HG03045 (cell line): ENCODE results near the gene LRP1B.

Experiments used
- ATAC-seq: cut with Tn5 transposase; IDR thresholded peaks from one replicate; pipeline ENCODE4 v1.9.1; 2021; ENCODE audit warnings: mild to moderate bottlenecking, moderate library complexity; ENCODE audit not compliant: unreplicated experiment

LRP1B gene

DNA sequence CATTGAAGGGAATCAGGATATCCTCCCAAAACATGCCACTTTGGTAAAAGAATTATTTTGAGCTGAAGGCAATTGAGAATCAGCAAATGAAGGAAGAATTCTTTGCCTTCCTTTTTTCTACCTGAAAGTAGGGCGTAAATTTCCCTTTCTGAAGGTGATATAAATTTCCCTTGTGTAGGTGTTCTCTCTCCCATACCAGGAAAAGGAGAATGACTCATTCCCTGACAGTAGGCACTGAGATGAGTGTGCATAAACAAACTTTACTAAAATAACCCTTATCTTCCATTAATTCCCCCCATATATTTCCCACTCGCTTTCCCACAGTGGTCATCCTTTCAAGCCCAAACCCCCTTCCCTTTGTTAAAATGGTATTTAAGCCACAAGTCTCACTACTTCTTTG is 1339.0 kb downstream of the LRP1B start:
- ATAC-seq: no peak

DNA sequence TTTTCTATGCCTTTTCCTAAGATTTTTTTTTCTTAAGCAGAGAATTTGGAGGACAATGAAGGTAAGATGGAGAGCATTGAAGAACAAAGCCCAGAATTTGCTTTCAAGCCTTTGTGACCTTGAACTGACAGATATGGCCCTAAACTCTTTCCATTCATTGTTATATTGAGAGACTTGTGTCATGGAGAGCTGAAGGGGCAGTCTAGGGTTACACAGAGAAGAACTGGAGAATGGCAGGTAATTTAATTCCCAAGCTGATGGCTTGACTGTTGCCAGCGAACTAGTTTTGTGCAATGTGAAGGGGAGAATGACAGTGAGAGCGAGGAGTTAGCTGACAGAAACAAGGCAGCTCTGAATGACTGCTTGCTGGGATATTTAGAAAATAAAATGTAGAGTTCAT is 1344.2 kb downstream of the LRP1B start:
- ATAC-seq: no peak

DNA sequence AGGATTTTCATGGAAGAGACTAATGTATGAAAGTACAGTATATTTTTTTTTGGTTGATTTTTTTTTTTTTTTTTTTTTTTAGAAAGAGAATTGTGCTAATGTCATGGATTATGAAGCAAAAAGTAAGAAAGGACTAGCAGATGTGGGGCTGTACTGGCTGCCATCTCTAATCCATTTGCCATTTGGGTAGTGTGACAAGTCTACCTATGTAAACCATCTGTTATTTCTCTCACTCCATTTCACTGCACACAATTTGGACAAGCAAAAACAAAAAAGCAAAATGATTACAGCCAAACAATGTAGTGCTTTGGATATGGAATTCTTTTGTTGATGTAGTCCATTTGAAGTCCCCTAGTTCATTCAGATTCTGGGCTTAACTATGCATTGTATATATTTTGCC is 1355.4 kb downstream of the LRP1B start:
- no peak for ATAC-seq

DNA sequence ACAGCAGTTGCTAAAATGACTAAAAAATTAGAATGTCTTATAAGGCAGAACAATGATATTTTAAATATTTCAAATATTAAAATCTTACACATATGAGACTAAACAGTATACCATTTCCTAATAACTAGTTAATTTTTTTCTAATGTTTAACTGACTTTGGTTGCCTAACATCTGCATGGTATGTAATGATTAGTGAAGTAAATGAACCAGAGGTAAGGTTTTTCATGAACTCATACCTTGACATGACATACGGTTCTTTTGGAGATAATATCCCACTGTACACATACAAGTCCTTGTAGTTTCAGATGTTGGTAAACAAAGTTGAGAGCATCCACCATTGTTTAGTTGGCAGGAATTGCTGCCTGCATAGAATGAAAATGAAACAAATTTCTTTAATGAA is 1360.2 kb downstream of the LRP1B start:
- no peak for ATAC-seq

DNA sequence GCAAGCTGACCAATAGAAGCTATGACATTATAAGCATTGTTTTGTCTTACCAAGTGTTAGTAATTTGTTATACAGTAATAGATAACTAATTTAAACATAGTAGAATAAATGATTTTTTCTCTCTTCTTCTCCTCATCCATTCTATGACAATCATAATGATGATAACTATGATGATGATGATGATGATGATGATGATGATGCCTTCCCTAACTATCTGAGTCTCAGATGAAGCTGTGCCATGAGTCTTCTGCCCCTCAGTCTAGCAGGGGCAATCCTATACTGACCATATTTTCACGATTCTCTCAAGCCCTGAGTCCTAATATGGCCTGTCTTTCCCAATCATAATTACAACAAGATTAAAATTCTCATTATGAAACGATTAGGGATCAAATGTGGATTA is 1369.0 kb downstream of the LRP1B start:
- ATAC-seq: no peak

DNA sequence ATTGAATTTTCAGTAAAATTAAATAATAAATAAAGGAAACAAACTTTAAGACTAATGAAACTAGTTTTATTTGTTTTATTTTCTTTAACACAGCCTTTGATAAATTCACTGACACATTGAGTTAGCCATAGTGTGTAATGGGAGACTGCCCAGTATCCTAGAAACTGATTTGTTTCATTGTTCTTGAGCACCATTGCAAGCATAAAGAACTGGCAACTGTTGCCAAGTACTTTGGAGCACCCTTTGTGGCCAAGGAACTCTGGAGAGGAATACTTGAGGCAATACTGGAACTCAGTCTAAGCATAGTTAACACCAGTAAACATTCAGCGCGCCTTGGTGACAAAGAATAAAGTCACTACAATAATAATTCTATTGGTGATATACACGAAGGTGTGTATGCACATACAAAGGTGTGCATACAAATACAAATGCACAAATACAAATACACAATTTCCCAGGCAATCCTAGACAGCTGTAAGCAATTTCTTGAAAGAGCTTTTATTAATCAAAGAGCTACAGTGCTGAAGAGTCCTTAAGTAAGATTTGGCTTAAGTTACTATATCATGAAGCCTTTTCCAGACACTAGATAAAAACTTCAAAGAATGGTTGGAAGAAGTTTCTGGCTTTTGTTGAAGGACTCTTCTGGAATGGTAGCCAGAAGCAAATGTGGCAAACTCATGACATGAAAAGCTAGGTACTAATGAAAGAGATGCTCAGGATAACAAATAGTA is 1371.2 kb downstream of the LRP1B start:
- no peak for ATAC-seq

DNA sequence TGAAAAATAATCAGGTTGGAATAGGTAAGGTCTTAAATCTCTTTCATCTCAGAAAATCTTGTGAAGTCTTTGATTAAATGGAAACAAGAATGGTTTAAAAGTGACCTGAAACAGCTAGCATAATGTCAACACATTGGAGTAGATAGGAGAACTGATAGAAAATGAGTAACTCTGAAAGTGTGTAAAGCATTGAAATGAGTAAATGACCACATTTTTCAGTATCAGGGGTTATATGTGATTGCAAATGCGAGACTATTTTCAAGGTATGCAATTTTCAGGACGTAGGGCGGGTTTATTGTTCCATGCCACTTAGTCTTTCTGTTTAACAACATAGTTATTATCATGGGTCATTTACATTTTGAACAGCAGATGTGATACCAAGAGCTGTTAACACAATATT is 1383.2 kb downstream of the LRP1B start:
- peak; percentile 85 for ATAC-seq

DNA sequence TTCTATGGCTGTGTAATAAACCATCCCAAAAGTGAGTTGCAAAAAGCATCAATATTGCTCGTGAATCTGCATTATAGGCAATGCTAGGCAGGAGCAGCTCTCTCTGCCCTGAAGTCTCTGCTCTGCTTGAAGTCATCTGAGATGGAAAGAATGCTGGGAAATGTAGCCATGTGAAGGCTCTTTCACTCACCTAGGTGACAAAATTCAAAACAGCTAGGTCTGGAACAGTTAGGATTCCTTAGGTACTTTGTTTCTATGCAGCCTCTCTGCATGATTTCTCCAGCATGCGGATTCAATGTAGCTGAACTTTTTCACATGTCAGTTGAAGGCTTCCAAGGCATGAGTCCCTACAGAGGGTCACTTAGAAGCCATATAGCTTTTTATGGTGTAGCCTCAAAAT is 1383.7 kb downstream of the LRP1B start:
- peak; percentile 13 for ATAC-seq

DNA sequence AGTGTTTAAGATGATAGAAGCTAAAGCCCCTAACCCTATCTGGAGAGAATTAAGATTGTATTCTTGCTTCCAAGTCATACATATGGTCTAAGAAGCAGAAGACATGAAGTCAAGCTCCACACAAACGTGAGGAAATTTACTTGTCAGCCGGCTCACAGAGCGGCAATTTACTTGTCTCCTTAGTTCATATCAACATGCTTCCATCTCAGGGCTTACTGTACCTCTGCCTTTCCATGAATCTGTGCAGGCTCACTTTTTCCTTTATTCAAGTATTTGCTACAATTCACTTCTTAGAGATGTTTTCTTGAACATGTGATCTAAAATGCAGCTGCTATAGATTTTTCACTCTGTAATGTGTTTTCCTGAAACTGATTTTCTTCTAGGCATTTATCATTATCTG is 1386.4 kb downstream of the LRP1B start:
- ATAC-seq: no peak

DNA sequence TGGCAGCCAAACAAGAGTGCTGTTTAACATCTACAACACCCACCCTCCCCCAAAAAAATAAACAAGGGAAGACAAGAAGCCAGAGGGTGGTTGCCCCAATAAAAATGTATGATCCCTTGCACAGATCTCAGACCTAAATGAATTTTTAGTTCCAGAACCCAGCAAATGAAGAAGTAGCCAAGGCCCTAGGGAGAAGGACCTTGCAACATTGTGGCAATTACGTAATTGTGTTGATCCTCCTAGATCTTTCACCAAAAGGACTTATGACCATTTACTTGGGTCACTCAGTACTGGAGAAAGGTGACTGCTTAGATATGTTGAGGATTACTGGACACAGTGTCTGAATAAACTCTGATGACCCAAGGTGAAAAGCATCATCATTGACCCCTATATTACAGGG is 1393.8 kb downstream of the LRP1B start:
- ATAC-seq: no peak

DNA sequence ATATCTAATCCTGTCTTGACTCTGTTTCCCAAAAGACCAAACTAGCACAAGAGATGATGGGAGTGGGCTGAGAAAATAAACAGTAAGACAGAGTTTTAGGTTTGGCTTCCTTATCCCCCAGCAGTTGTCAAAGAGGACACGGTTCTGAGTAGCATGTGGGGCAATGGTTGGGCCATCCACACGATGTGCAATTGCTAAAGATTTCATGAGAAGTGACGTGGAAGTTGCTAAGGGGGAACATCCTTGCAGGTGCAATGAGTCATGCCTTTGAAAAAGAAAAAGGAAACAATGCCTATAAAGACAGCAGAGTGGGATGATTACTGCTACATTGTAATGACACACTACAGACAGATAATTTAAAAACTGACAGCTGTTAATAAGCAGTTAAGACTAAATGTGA is 1395.8 kb downstream of the LRP1B start:
- ATAC-seq: no peak

DNA sequence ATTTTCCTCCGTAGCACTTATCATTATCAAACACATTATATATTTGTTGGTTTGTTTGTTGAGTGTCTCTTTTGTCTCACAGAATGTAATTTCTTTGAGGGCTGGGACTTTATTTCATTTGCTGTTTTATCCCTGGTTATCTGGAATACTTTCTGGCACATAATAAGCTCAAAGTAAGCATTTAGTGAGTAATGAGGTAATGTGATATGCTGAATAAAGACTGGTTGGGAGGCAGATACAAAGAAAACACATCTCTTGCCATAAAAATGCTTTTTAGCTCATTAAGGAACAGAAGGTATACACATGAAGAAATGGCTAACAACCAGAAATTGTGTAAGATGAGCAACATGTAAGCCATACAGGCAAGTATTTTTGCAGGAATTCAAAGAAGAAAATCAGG is 1411.8 kb downstream of the LRP1B start:
- no peak for ATAC-seq

DNA sequence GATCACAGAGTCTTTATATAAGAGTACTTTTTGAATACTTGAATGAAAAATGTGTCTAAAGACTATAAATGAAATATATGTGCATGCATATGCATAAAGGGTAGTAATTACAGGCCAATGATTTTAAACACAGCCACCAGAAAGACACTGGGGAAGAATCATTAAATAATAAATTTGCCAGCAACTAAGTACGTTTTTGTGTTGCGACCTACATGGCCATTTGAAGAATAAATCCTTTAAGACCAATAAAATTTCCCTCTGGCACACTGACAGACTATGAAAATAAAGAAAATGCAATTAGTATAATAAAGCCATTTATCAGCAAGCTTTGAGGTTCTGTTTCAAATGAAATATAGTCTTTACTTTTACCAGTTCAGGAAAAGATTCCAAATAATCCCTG is 1413.3 kb downstream of the LRP1B start:
- no peak for ATAC-seq

DNA sequence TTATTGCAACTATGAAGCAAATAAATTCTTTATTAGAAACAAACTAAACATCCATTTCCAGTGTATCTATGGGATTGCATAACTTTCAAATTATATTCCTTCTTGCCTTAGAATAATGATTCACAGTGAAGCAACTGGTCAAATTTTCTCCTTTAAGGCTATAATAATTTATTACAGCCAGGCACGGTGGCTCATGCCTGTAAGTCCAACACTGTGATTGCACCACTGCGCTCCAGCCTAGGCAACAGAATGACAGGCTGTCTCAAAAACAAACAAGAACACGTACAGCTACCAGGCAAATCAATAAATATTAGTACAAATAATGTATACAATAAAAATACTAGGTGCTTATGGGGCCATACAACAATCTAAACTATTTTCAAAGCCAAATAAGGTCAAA is 1416.2 kb downstream of the LRP1B start:
- ATAC-seq: no peak

DNA sequence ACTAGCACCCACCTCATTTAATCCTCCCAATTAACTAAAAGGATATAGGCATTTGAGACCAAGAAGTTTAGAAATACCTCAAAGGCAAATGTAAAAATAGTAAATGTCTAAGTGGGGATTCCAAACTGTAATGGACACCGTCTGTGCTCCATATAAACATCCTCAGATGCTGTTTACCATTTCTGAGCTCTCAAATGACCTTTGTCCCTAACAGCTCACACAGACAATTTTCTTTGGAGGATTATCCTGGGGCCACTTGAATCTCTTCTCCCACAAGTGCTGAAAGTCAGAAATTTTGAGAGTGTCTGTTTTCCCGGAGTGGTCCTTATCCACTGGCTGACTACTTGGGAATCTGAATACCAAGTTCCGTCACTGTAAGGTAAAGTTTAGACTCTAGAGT is 1418.9 kb downstream of the LRP1B start:
- no peak for ATAC-seq

DNA sequence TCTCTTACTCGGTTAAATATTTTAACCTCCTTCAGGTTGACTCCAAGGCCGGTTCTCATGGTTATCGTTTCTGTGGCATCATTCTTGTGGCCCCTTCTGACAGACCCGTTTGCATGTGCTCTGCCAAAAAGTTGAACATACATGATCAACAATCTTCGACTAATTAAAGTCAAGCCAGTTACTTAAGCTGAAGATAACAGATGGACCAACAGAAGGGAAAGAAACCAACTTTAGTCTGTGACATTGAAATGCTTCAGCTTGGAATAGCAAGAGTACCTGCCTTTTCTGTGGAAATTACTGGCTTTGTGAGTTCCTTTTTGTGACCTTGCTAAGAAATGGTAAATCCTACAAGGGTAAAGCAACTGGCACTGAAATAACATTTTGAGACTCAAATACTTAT is 1429.1 kb downstream of the LRP1B start:
- ATAC-seq: no peak

DNA sequence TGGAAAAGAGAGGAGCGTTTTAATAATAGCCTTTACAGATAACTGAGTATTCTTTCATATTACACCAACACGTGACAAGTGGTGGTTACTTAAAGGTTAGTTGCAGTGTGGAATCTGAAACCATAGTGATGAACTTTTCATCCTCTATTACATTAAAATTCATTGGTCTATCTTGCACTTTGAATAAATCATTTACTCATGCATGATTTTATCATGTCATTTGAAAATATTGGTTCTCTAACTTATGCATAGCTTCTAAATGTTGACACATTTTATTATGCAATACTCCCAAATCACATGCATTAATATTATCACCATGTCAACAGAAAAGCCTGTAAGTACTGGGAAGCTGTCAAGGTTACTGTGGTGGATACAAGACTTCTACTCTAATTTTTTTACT is 1432.2 kb downstream of the LRP1B start:
- no peak for ATAC-seq

DNA sequence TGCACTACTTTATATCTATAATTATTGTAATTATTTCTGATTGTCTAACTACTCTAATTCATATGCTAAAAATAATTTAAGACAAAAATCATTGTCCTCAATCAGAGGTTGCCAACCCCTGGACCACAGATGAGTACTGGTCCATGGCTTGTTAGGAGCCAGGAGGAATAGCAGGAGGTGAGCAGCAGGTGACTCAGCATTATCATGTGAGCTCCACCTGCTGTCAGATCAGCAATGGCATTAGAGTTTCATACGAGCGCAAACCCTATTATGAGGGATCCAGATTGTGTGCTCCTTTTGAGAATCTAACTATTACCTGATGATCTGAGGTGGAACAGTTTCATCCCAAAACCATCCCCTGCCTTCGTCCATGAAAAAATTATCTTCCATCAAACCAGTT is 1434.4 kb downstream of the LRP1B start:
- no peak for ATAC-seq

DNA sequence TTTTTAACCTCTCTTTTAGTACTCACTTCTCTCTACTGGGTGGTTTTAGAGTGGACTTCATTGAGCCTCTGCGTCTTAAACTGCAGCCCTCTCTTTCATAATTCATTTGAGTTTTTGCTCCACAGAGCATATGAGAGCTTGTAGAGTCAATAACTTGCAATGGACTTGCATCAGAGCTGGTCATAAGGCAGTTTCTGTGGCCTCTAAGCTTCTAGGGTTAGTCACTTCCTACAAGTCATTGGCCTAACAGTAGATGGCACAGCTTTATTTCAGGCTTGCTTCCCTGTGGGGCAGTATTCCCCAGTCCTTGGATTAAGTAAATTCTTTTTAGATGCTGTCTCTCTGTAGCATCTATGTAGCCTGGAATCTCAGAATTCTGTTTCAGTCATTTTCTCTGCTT is 1435.7 kb downstream of the LRP1B start:
- no peak for ATAC-seq

DNA sequence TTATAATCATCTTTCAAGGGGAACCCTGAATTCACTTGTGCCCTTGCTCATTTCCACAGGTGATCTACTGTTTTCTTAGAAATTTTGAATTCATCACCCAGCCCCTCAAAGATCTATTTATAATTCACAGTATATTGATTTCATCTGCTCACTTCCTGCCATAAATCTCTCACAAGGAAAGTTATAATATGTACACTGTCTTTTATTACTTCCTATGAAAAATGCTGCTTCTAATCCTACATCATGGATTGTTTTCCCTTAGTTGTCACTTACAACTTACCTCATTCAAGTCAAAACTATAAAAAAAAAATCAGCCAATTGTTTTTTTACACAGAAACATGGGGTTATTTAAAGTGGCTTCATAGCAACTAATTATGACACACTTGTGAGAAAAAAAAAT is 1443.0 kb downstream of the LRP1B start:
- no peak for ATAC-seq

DNA sequence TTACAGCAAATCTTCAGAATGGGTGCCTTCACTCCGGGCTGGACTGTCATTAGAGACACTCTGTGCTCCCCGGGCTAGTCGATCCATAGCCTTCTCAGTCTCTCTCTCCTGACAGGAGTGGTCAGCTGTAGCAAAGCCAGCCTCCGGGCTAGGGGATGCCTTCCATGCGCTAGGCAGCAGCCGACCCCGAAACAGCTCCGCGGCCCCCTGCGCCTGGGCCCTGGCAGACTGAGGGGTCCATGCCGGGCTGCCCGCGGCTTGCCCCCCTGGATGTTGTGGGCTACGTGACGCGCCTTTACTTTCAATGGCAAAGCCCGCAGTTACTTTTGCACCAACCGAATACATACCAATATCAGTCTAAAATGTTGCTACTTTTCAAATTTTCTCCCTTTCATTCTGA is 1447.2 kb downstream of the LRP1B start:
- ATAC-seq: no peak

DNA sequence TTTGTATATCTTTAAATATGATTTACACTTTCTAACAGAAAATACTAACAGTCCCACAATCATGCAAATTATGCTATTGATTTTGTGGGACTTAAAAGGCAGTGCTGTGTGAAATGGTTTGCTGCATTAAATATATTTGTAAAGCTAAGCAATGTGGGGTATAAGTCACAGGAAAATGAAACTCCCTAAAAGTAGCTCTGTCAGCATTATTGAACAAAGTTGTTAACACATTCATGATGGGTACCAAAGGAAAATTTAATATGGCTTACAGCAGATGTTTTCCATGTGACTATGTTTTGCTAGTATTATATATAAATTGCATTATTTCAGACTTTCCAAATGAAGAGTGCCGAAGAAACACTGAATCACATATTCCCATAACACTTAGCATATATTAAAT is 1450.0 kb downstream of the LRP1B start:
- ATAC-seq: no peak

DNA sequence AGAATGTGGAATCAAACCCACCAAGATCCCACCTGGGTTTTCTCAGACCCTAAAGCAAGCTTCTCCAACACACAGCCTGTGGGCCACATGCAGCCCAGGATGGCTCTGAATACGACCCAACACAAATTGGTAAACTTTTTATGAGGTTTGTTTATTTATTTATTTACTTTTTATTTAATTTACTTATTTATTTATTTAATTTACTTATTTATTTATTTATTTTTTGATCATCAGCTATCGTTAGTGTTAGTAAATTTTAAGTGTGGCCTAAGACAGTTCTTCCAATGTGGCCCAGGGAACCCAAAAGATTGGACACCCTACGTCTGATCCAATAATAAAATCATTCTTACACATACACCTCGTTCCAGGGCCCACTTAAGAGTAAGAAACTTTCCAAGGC is 1451.1 kb downstream of the LRP1B start:
- ATAC-seq: no peak
